Trophoblast cell (in vitro differentiated cells and primary cell): Measurements from ENCODE around the gene MPV17L2.
"Not testable (repeated sequence)": the region's sequence is repeated elsewhere in the genome, so short reads cannot be mapped to it uniquely, and the experiment has no call there.

Experiments
- DNase-seq, 2 donors: peaks; one replicate each; pipeline ENCODE4 v3.0.0-alpha.2; 2016
- H2AFZ ChIP-seq: 2 replicates; pipeline ENCODE4 v1.6.1; 2013; ENCODE audit warnings: low read length, moderate library complexity, mild to moderate bottlenecking; ENCODE audit not compliant: insufficient read depth, poor library complexity
- H2AK5ac ChIP-seq: 2 replicates; pipeline ENCODE4 v1.6.1; 2013; ENCODE audit warnings: mild to moderate bottlenecking, low read length
- H2BK120ac ChIP-seq: 2 replicates; pipeline ENCODE4 v1.6.1; 2013; ENCODE audit warnings: low read length, mild to moderate bottlenecking, moderate library complexity; ENCODE audit not compliant: insufficient read depth, poor library complexity
- H2BK12ac ChIP-seq: 2 replicates; pipeline ENCODE4 v1.6.1; 2013; ENCODE audit warnings: mild to moderate bottlenecking, low read length, moderate library complexity
- H2BK5ac ChIP-seq: 2 replicates; pipeline ENCODE4 v1.6.1; 2013; ENCODE audit warnings: low read length, low read depth, moderate library complexity, mild to moderate bottlenecking; ENCODE audit not compliant: poor library complexity
- H3K14ac ChIP-seq: 2 replicates; pipeline ENCODE4 v1.6.1; 2013; ENCODE audit warnings: mild to moderate bottlenecking, low read length
- H3K18ac ChIP-seq: 2 replicates; pipeline ENCODE4 v1.6.1; 2013; ENCODE audit warnings: mild to moderate bottlenecking, low read length
- H3K23ac ChIP-seq: 2 replicates; pipeline ENCODE4 v1.6.1; 2013; ENCODE audit warnings: low read length
- H3K27ac ChIP-seq: 2 replicates; pipeline ENCODE4 v1.5.1; 2013; ENCODE audit warnings: low read depth, mild to moderate bottlenecking, inconsistent platforms, low read length, moderate library complexity
- H3K27me3 ChIP-seq: 2 replicates; pipeline ENCODE4 v1.6.1; 2013; ENCODE audit warnings: inconsistent platforms, mild to moderate bottlenecking, low read length, moderate library complexity; ENCODE audit not compliant: insufficient read depth
- H3K36me3 ChIP-seq, 2 experiments: 1 replicate in 1 of 2; 2 replicates in 1 of 2; pipeline ENCODE4 v1.6.1; 2013; ENCODE audit warnings: low read length in 2 of 2, mild to moderate bottlenecking in 2 of 2, moderate library complexity in 1 of 2; ENCODE audit not compliant: insufficient read depth in 2 of 2, control insufficient read depth in 1 of 2
- H3K4ac ChIP-seq: 2 replicates; pipeline ENCODE4 v1.6.1; 2013; ENCODE audit warnings: low read depth, mild to moderate bottlenecking, low read length, moderate library complexity
- H3K4me1 ChIP-seq, 2 experiments: 1 replicate in 1 of 2; 2 replicates in 1 of 2; pipeline ENCODE4 v1.6.1; 2013; ENCODE audit warnings: low read length in 2 of 2, mild to moderate bottlenecking in 2 of 2, moderate library complexity in 1 of 2; ENCODE audit not compliant: insufficient read depth in 2 of 2, control insufficient read depth in 1 of 2
- H3K4me2 ChIP-seq: 2 replicates; pipeline ENCODE4 v1.6.1; 2013; ENCODE audit warnings: inconsistent platforms, mild to moderate bottlenecking, low read length, moderate library complexity
- H3K4me3 ChIP-seq: 2 replicates; pipeline ENCODE4 v1.5.1; 2013; ENCODE audit warnings: mild to moderate bottlenecking, low read depth, low read length, inconsistent platforms
- H3K79me1 ChIP-seq: one replicate; pipeline ENCODE4 v1.6.1; 2013; ENCODE audit warnings: low read length
- H3K79me2 ChIP-seq: 2 replicates; pipeline ENCODE4 v1.6.1; 2013; ENCODE audit warnings: low read length, mild to moderate bottlenecking; ENCODE audit not compliant: control insufficient read depth, insufficient read depth, poor library complexity
- H3K9ac ChIP-seq: 2 replicates; pipeline ENCODE4 v1.6.1; 2013; ENCODE audit warnings: mild to moderate bottlenecking, low read length
- H3K9me3 ChIP-seq: 2 replicates; pipeline ENCODE4 v1.6.1; 2013; ENCODE audit warnings: low read depth, mild to moderate bottlenecking, control low read depth, inconsistent platforms, low read length; ENCODE audit not compliant: insufficient read depth
- H4K12ac ChIP-seq: 2 replicates; pipeline ENCODE4 v1.6.1; 2013; ENCODE audit warnings: low read depth, mild to moderate bottlenecking, low read length, moderate library complexity
- H4K8ac ChIP-seq: 2 replicates; pipeline ENCODE4 v1.6.1; 2013; ENCODE audit warnings: low read depth, mild to moderate bottlenecking, low read length, moderate library complexity
- H4K91ac ChIP-seq: one replicate; pipeline ENCODE4 v1.6.1; 2013; ENCODE audit warnings: low read depth, mild to moderate bottlenecking, low read length, moderate library complexity
- WGBS: extraction: QIAGEN DNeasy Blood & Tissue Kit; methylation state at CpG from one replicate; pipeline ENCODE4 v1.1.7; 2013; ENCODE audit warnings: missing lambda C conversion rate; ENCODE audit not compliant: insufficient read length, insufficient coverage; ENCODE audit errors: extremely low coverage; 5-methylcytosine and 5-hydroxymethylcytosine counted together

MPV17L2 gene

DNA sequence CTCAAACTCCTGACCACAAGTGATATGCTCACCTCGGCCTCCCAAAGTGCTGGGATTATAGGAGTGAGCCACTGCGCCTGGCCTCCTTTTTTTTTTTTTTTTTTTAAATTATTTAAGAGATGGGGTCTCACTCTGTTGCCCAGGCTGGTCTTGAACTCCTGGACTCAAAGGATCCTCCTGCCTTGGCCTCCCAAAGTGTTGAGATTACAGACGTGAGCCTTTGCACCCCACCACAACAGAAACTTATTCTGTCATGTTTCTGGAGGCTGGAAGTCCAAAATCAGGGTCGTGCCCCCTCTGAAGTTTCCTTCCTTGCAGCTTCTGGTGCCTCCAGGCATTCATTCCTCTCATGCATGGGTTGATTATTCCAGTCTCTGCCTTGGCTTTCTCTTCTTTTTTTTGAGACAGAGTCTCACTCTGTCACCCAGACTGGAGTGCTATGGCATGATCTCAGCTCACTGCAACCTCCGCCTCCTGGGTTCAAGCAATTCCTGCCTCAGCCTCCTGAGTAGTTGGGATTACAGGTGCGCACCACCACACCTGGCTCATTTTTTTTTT lies 33.9 kb upstream of the MPV17L2 start:
- no CpG with 5 or more reads among the region's 6 CpGs for WGBS
- H3K9me3 ChIP-seq, H2AK5ac ChIP-seq, H4K12ac ChIP-seq, H4K91ac ChIP-seq, H2BK120ac ChIP-seq, H2BK5ac ChIP-seq, H3K4ac ChIP-seq, H3K9ac ChIP-seq, H3K79me2 ChIP-seq, H3K27me3 ChIP-seq, H3K18ac ChIP-seq, H3K14ac ChIP-seq, H3K4me2 ChIP-seq, H3K23ac ChIP-seq, H4K8ac ChIP-seq, H2BK12ac ChIP-seq, H3K27ac ChIP-seq, DNase-seq, H2AFZ ChIP-seq, H3K4me3 ChIP-seq, H3K79me1 ChIP-seq: not testable (repeated sequence)
- peaks cover 49 to 56% of the 10 kb centered on the region in 2 experiments for H3K36me3 ChIP-seq
- peaks cover 14% of the 10 kb centered on the region in 2 experiments for H3K4me1 ChIP-seq

DNA sequence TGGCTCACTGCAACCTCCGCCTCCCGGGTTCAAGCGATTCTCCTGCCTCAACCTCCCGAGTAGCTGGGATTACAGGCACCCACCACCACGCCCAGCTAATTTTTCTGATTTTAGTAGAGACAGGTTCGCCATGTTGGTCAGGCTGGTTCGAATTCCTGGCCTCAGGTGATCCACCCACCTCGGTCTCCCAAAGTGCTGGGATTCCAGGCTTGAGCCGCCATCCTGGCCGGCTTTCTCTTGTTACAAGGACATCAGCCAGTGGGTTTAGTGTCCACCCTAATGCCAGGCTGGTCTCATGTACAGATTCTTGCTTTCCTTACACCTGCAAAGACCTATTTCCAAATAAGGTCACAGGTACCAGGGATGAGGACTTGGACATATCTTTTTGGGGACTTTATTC lies 33.2 kb upstream of the MPV17L2 start:
- peaks cover 9% of the 10 kb centered on the region in 2 experiments for H3K4me1 ChIP-seq
- no peak overlapping the region for H3K23ac ChIP-seq
- DNase-seq: peak; percentile 21 to 59
- no peak overlapping the region for H3K27ac ChIP-seq
- no peak overlapping the region for H2AFZ ChIP-seq
- H3K36me3 ChIP-seq: peaks cover 51 to 58% of the 10 kb centered on the region in 2 experiments
- no peak overlapping the region for H3K4me2 ChIP-seq
- no peak overlapping the region for H4K91ac ChIP-seq
- no peak overlapping the region for H3K14ac ChIP-seq
- no peak overlapping the region for H3K9ac ChIP-seq
- H4K12ac ChIP-seq: no peak overlapping the region
- no peak overlapping the region for H2BK120ac ChIP-seq
- no CpG with 5 or more reads among the region's 10 CpGs for WGBS
- H2AK5ac ChIP-seq: no peak overlapping the region
- H3K9me3 ChIP-seq: no peaks in the 10 kb centered on the region
- no peak overlapping the region for H3K4me3 ChIP-seq
- no peak overlapping the region for H3K18ac ChIP-seq
- H3K79me1 ChIP-seq: no peaks in the 10 kb centered on the region
- H3K27me3 ChIP-seq: no peaks in the 10 kb centered on the region
- no peaks in the 10 kb centered on the region for H3K79me2 ChIP-seq
- H2BK5ac ChIP-seq: no peak overlapping the region
- H3K4ac ChIP-seq: no peak overlapping the region
- H4K8ac ChIP-seq: no peak overlapping the region
- no peak overlapping the region for H2BK12ac ChIP-seq

DNA sequence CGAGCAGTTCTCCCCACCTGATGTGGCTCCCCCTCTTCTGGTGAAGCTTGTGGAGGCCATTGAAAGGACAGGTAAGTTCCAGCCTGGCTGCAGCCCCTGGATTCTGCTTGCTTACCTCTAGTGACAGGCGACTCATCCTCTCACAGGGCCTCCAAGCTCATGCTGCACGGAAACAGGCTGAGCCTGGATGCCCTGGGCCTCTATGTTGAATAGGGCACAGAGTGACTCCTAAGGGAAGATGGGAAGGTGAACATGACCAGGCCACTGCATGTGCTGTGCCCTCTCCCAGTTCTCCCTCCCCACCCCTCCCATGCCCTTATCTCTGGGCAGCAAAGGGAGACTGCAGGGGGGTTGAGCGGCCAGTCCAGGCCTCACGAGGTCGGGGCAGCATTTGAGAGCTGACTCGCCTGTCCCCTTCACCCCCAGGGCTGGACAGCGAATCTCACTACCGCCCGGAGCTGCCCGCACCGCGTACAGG lies 32.5 kb upstream of the MPV17L2 start:
- Histone ChIP-seq H3K23ac (no peak overlapping the region), H2AK5ac (no peak overlapping the region), H4K91ac (no peak overlapping the region), H3K4ac (no peak overlapping the region), H3K4me1 (peaks cover 9% of the 10 kb centered on the region in 2 experiments), H3K36me3 (peaks cover 51 to 58% of the 10 kb centered on the region in 2 experiments), H3K79me2 (no peaks in the 10 kb centered on the region), H3K27me3 (no peaks in the 10 kb centered on the region), H3K14ac (no peak overlapping the region), H3K4me2 (no peak overlapping the region), H2BK5ac (no peak overlapping the region), H3K9me3 (no peaks in the 10 kb centered on the region), H3K27ac (no peak overlapping the region), H4K8ac (peak overlapping the region; percentile 33), H3K4me3 (no peak overlapping the region), H4K12ac (peak overlapping the region; percentile 3), H3K9ac (no peak overlapping the region), H3K79me1 (no peaks in the 10 kb centered on the region), H3K18ac (no peak overlapping the region), H2BK120ac (no peak overlapping the region), H2AFZ (no peak overlapping the region), H2BK12ac (no peak overlapping the region)
- WGBS: no CpG with 5 or more reads among the region's 13 CpGs
- DNase-seq: no peak

DNA sequence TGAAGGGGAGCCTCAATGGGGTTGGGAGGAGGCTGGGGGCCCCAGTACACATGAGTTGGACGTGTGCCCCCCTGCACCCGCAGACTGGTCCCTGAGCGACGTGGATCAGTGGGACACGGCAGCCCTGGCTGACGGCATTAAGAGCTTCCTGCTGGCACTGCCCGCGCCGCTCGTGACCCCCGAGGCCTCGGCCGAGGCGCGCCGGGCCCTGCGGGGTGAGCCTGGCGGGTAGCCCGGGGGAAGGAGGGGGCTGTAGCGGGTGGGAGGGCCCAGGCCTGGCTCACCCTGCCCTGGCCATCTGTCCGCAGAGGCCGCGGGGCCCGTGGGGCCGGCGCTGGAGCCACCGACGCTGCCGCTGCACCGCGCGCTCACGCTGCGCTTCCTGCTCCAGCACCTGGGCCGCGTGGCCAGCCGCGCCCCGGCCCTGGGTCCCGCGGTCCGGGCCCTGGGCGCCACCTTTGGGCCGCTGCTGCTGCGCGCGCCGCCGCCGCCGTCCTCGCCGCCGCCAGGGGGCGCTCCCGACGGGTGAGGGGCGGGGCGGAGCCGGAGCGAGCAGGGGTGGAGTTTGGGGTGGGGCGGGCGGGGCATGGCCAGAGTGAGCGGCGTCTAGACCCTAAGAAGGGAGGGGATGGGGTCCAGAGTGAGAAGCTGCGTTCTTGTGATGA lies 31.9 kb upstream of the MPV17L2 start:
- Histone ChIP-seq H2BK5ac (no peak overlapping the region), H3K36me3 (peaks cover 51 to 56% of the 10 kb centered on the region in 2 experiments), H4K12ac (no peak overlapping the region), H3K79me1 (no peaks in the 10 kb centered on the region), H4K8ac (peak overlapping the region; percentile 33), H3K27ac (no peak overlapping the region), H2BK120ac (no peak overlapping the region), H3K27me3 (no peaks in the 10 kb centered on the region), H2AK5ac (no peak overlapping the region), H3K4me3 (no peak overlapping the region), H2BK12ac (no peak overlapping the region), H2AFZ (no peak overlapping the region), H3K79me2 (no peaks in the 10 kb centered on the region), H3K14ac (no peak overlapping the region), H3K18ac (peak overlapping the region; percentile 61), H3K23ac (no peak overlapping the region), H4K91ac (peak overlapping the region; percentile 36), H3K4me2 (peak overlapping the region; percentile 59), H3K9me3 (no peaks in the 10 kb centered on the region), H3K4ac (no peak overlapping the region), H3K9ac (no peak overlapping the region), H3K4me1 (peaks cover 9% of the 10 kb centered on the region in 2 experiments)
- WGBS: no CpG with 5 or more reads among the region's 66 CpGs
- peak; percentile 52 to 87 for DNase-seq
